HUES64 (cell line): ENCODE data around the gene MARCHF5.
"Not testable (repeated sequence)": the region's sequence is repeated elsewhere in the genome, so short reads cannot be mapped to it uniquely, and the experiment has no call there.

Experiments used
- H3K27ac ChIP-seq: 2 replicates; pipeline ENCODE4 v1.7.0; 2013; ENCODE audit warnings: low read depth, low read length, inconsistent platforms
- H3K27me3 ChIP-seq: 2 replicates; pipeline ENCODE4 v1.6.1; 2013; ENCODE audit warnings: mild to moderate bottlenecking, low read length; ENCODE audit not compliant: insufficient read depth
- H3K36me3 ChIP-seq: 2 replicates; pipeline ENCODE4 v1.6.1; 2013; ENCODE audit warnings: mild to moderate bottlenecking, low read length; ENCODE audit not compliant: insufficient read depth
- H3K4me1 ChIP-seq: 2 replicates; pipeline ENCODE4 v1.6.1; 2013; ENCODE audit warnings: mild to moderate bottlenecking, low read length, moderate library complexity; ENCODE audit not compliant: insufficient read depth
- H3K4me3 ChIP-seq: 2 replicates; pipeline ENCODE4 v1.5.1; 2013; ENCODE audit warnings: mild to moderate bottlenecking, low read length, moderate library complexity
- H3K9ac ChIP-seq: 2 replicates; pipeline ENCODE4 v1.6.1; 2013; ENCODE audit warnings: mild to moderate bottlenecking, low read depth, low read length
- H3K9me3 ChIP-seq: 2 replicates; pipeline ENCODE4 v1.6.1; 2013; ENCODE audit warnings: low read depth, low read length; ENCODE audit not compliant: insufficient read depth
- WGBS: fragments of 150-250, 120-280 bp; methylation state at CpG from one replicate; pipeline ENCODE4 v1.1.7; 2013; ENCODE audit warnings: missing lambda C conversion rate; 5-methylcytosine and 5-hydroxymethylcytosine counted together

Gene MARCHF5

GRCh38 chr10:92309272-92309671 lies 18.3 kb downstream of the MARCHF5 start:
- H3K9me3 ChIP-seq: no peaks in the 10 kb centered on the region
- H3K36me3 ChIP-seq: peaks cover 28% of the 10 kb centered on the region
- no peak overlapping the region for H3K9ac ChIP-seq
- no peak overlapping the region for H3K27ac ChIP-seq
- H3K4me3 ChIP-seq: no peak overlapping the region
- no CpG with 5 or more reads among the region's 1 CpG for WGBS
- peaks cover 15% of the 10 kb centered on the region for H3K4me1 ChIP-seq
- H3K27me3 ChIP-seq: no peaks in the 10 kb centered on the region

GRCh38 chr10:92313750-92314149 lies 22.8 kb downstream of the MARCHF5 start:
- Histone ChIP-seq H3K4me3 (no peak overlapping the region), H3K4me1 (no peaks in the 10 kb centered on the region), H3K27ac (no peak overlapping the region), H3K36me3 (peaks cover 33% of the 10 kb centered on the region), H3K9me3 (no peaks in the 10 kb centered on the region), H3K9ac (no peak overlapping the region), H3K27me3 (no peaks in the 10 kb centered on the region)
- WGBS: 96% methylated on average over 3 of the region's 3 CpGs

- H3K4me3 ChIP-seq: no peak overlapping the region
- H3K4me1 ChIP-seq: no peaks in the 10 kb centered on the region
- H3K27me3 ChIP-seq: no peaks in the 10 kb centered on the region
- H3K9me3 ChIP-seq: no peaks in the 10 kb centered on the region
- H3K27ac ChIP-seq: no peak overlapping the region
- H3K36me3 ChIP-seq: peaks cover 29% of the 10 kb centered on the region
- WGBS: 100% methylated on average over 1 of the region's 2 CpGs
- no peak overlapping the region for H3K9ac ChIP-seq
Measured at GRCh38 chr10:92316610-92317009, 25.6 kb downstream of the MARCHF5 start.

GRCh38 chr10:92323079-92323478 lies 32.1 kb downstream of the MARCHF5 start:
- 98% methylated on average over 2 of the region's 2 CpGs for WGBS
- Histone ChIP-seq H3K9me3 (no peaks in the 10 kb centered on the region), H3K27me3 (no peaks in the 10 kb centered on the region), H3K27ac (no peak overlapping the region), H3K9ac (no peak overlapping the region), H3K4me3 (no peak overlapping the region), H3K4me1 (0 out of 2 replicates have a peak, but pooled peaks cover 3% of the 10 kb centered on the region), H3K36me3 (peaks cover 9% of the 10 kb centered on the region)

GRCh38 chr10:92327445-92328433 lies 36.8 kb downstream of the MARCHF5 start:
- peaks cover 29% of the 10 kb centered on the region for H3K4me1 ChIP-seq
- H3K27ac ChIP-seq: no peak overlapping the region
- no peak overlapping the region for H3K4me3 ChIP-seq
- H3K27me3 ChIP-seq: no peaks in the 10 kb centered on the region
- H3K9me3 ChIP-seq: no peaks in the 10 kb centered on the region
- 86% methylated on average over 3 of the region's 3 CpGs for WGBS
- H3K9ac ChIP-seq: no peak overlapping the region
- H3K36me3 ChIP-seq: no peaks in the 10 kb centered on the region

GRCh38 chr10:92328993-92329392 lies 38.0 kb downstream of the MARCHF5 start:
- Histone ChIP-seq H3K4me3 (no peak overlapping the region), H3K9me3 (no peaks in the 10 kb centered on the region), H3K27ac (0 out of 2 replicates have a peak overlapping the region, but pooled peaks have one; percentile 21), H3K9ac (no peak overlapping the region), H3K36me3 (no peaks in the 10 kb centered on the region), H3K4me1 (peaks cover 29% of the 10 kb centered on the region), H3K27me3 (no peaks in the 10 kb centered on the region)

- WGBS: 82% methylated on average over 6 of the region's 6 CpGs
- H3K27ac ChIP-seq, H3K4me3 ChIP-seq, H3K27me3 ChIP-seq, H3K9ac ChIP-seq, H3K36me3 ChIP-seq, H3K9me3 ChIP-seq: not testable (repeated sequence)
- peaks cover 36% of the 10 kb centered on the region for H3K4me1 ChIP-seq
Measured at GRCh38 chr10:92329927-92330326, 39.0 kb downstream of the MARCHF5 start.

GRCh38 chr10:92342796-92343195 lies 51.8 kb downstream of the MARCHF5 start:
- H3K4me1 ChIP-seq: no peaks in the 10 kb centered on the region
- no peak overlapping the region for H3K27ac ChIP-seq
- no peak overlapping the region for H3K4me3 ChIP-seq
- peaks cover 60% of the 10 kb centered on the region for H3K36me3 ChIP-seq
- H3K9me3 ChIP-seq: no peaks in the 10 kb centered on the region
- H3K9ac ChIP-seq: no peak overlapping the region
- 94% methylated on average over 2 of the region's 2 CpGs for WGBS
- H3K27me3 ChIP-seq: no peaks in the 10 kb centered on the region

- H3K4me3 ChIP-seq, H3K9ac ChIP-seq, H3K4me1 ChIP-seq, H3K27me3 ChIP-seq, H3K27ac ChIP-seq, H3K9me3 ChIP-seq: not testable (repeated sequence)
- WGBS: 90% methylated on average over 5 of the region's 5 CpGs
- peaks cover 75% of the 10 kb centered on the region for H3K36me3 ChIP-seq
Measured at GRCh38 chr10:92345575-92345974, 54.6 kb downstream of the MARCHF5 start.

GRCh38 chr10:92347035-92347676 lies 56.2 kb downstream of the MARCHF5 start:
- WGBS: 92% methylated on average over 9 of the region's 9 CpGs
- not testable (repeated sequence) for H3K4me3 ChIP-seq, H3K4me1 ChIP-seq, H3K27me3 ChIP-seq, H3K27ac ChIP-seq, H3K9me3 ChIP-seq, H3K9ac ChIP-seq
- peaks cover 78% of the 10 kb centered on the region for H3K36me3 ChIP-seq

GRCh38 chr10:92350411-92350810 lies 59.4 kb downstream of the MARCHF5 start:
- WGBS: 81% methylated on average over 4 of the region's 4 CpGs
- no peaks in the 10 kb centered on the region for H3K9me3 ChIP-seq
- H3K9ac ChIP-seq: no peak overlapping the region
- H3K36me3 ChIP-seq: peaks cover 49% of the 10 kb centered on the region
- H3K4me1 ChIP-seq: peaks cover 28% of the 10 kb centered on the region
- H3K27ac ChIP-seq: no peak overlapping the region
- no peak overlapping the region for H3K4me3 ChIP-seq
- no peaks in the 10 kb centered on the region for H3K27me3 ChIP-seq
